HEK293 (cell line): ENCODE data around the gene LDLRAD3.

Source experiments
- CTCF ChIA-PET: fragments of 350-600 bp; formaldehyde crosslinking; extraction: SDS; loops from one replicate; lab custom pipeline; 2021; ENCODE audit warnings: antibody characterized with exemption; lab: Yijun Ruan, JAX
- POLR2A ChIA-PET: fragments of 300-600 bp; formaldehyde crosslinking; extraction: SDS; loops from one replicate; lab custom pipeline; 2020; ENCODE audit warnings: antibody characterized with exemption, inconsistent platforms; lab: Yijun Ruan, JAX
- H3K27ac ChIP-seq: fragments of 200-500 bp; sonication (Bioruptor generic); 2 replicates; pipeline ENCODE4 v1.5.1; 2014; ENCODE audit warnings: low read depth, low read length, control low read depth, inconsistent platforms; ENCODE audit errors: extremely low read depth
- H3K36me3 ChIP-seq, 2 experiments: fragments of 200-500 bp in 1 of 2; sonication (Bioruptor generic) in 1 of 2; 1 replicate in 1 of 2; 2 replicates in 1 of 2; pipeline ENCODE4 v1.5.1; 2014 to 2017; ENCODE audit warnings: inconsistent platforms in 2 of 2, low read length in 2 of 2; ENCODE audit not compliant: control insufficient read depth in 2 of 2, insufficient read depth in 1 of 2
- H3K4me1 ChIP-seq: fragments of 200-500 bp; sonication (Bioruptor generic); 2 replicates; pipeline ENCODE4 v1.5.1; 2014; ENCODE audit warnings: mild to moderate bottlenecking, low read length, inconsistent platforms; ENCODE audit not compliant: control insufficient read depth, insufficient read depth
- H3K4me3 ChIP-seq: 2 replicates; pipeline ENCODE4 v1.5.1; 2011; ENCODE audit warnings: low read depth, mild to moderate bottlenecking, control low read depth, low read length, moderate library complexity
- H3K9me3 ChIP-seq: fragments of 200-500 bp; sonication (Bioruptor generic); 2 replicates; pipeline ENCODE4 v1.5.1; 2014; ENCODE audit warnings: low read depth, low read length, inconsistent platforms; ENCODE audit not compliant: control insufficient read depth, insufficient read depth
- BCL6B ChIP-seq: fragments of 450-650 bp; formaldehyde crosslinking; IDR thresholded peaks from 2 replicates; pipeline ENCODE4 v1.5.1; 2017; ENCODE audit warnings: missing biosample characterization, missing genetic modification characterization
- FEZF1 ChIP-seq: fragments of 450-650 bp; formaldehyde crosslinking; IDR thresholded peaks from 2 replicates; pipeline ENCODE4 v1.5.1; 2016; ENCODE audit warnings: missing biosample characterization, missing genetic modification characterization
- HOXC10 ChIP-seq: sonication (generic); formaldehyde crosslinking; IDR thresholded peaks from 2 replicates; pipeline ENCODE4 v1.8.1; 2023; ENCODE audit warnings: mild to moderate bottlenecking, missing genetic modification reagents
- KLF1 ChIP-seq: fragments of 450-650 bp; formaldehyde crosslinking; IDR thresholded peaks from 2 replicates; pipeline ENCODE4 v1.5.1; 2016; ENCODE audit warnings: missing biosample characterization, missing genetic modification characterization
- KLF8 ChIP-seq: fragments of 450-650 bp; formaldehyde crosslinking; IDR thresholded peaks from 2 replicates; pipeline ENCODE4 v1.5.1; 2016; ENCODE audit warnings: missing biosample characterization, missing genetic modification characterization
- PRDM6 ChIP-seq: fragments of 450-650 bp; formaldehyde crosslinking; IDR thresholded peaks from 2 replicates; pipeline ENCODE4 v1.5.1; 2017; ENCODE audit warnings: missing biosample characterization, missing genetic modification characterization
- SP2 ChIP-seq: fragments of 450-650 bp; formaldehyde crosslinking; IDR thresholded peaks from 2 replicates; pipeline ENCODE4 v1.5.1; 2016; ENCODE audit warnings: missing biosample characterization, missing genetic modification characterization
- ZNF114 ChIP-seq: fragments of 450-650 bp; formaldehyde crosslinking; IDR thresholded peaks from 2 replicates; pipeline ENCODE4 v1.5.0; 2017; ENCODE audit warnings: missing biosample characterization, missing genetic modification characterization
- ZNF138 ChIP-seq: fragments of 450-650 bp; formaldehyde crosslinking; IDR thresholded peaks from 2 replicates; pipeline ENCODE4 v1.5.1; 2016; ENCODE audit warnings: missing biosample characterization, missing genetic modification characterization, borderline replicate concordance
- ZNF140 ChIP-seq: fragments of 450-650 bp; formaldehyde crosslinking; IDR thresholded peaks from 2 replicates; pipeline ENCODE4 v1.5.1; 2016; ENCODE audit warnings: missing biosample characterization, missing genetic modification characterization
- ZNF146 ChIP-seq: fragments of 450-650 bp; formaldehyde crosslinking; IDR thresholded peaks from 2 replicates; pipeline ENCODE4 v1.5.1; 2016; ENCODE audit warnings: missing biosample characterization, missing genetic modification characterization
- ZNF157 ChIP-seq: fragments of 450-650 bp; formaldehyde crosslinking; IDR thresholded peaks from 2 replicates; pipeline ENCODE4 v1.5.1; 2016; ENCODE audit warnings: missing biosample characterization, missing genetic modification characterization
- ZNF175 ChIP-seq: fragments of 450-650 bp; formaldehyde crosslinking; IDR thresholded peaks from 2 replicates; pipeline ENCODE4 v1.5.1; 2016; ENCODE audit warnings: missing biosample characterization, missing genetic modification characterization
- ZNF19 ChIP-seq: fragments of 450-650 bp; formaldehyde crosslinking; IDR thresholded peaks from 2 replicates; pipeline ENCODE4; 2016; ENCODE audit warnings: missing biosample characterization, missing genetic modification characterization, low read depth
- ZNF274 ChIP-seq, 2 experiments: fragments of 200-500 bp in 1 of 2; fragments of 450-650 bp in 1 of 2; sonication (Bioruptor generic) in 1 of 2; formaldehyde crosslinking in 1 of 2; IDR thresholded peaks; 2 replicates each; pipeline versions ENCODE4 v1.5.1 to v1.6.1; 2014 to 2016; ENCODE audit warnings: borderline replicate concordance in 1 of 2, inconsistent platforms in 1 of 2, low read length in 1 of 2, missing biosample characterization in 1 of 2, missing genetic modification characterization in 1 of 2
- ZNF302 ChIP-seq: fragments of 450-650 bp; formaldehyde crosslinking; IDR thresholded peaks from 2 replicates; pipeline ENCODE4 v1.5.1; 2016; ENCODE audit warnings: missing biosample characterization, missing genetic modification characterization, low read depth
- ZNF324 ChIP-seq: fragments of 450-650 bp; formaldehyde crosslinking; IDR thresholded peaks from 2 replicates; pipeline ENCODE4 v1.5.1; 2016; ENCODE audit warnings: missing biosample characterization, missing genetic modification characterization
- ZNF335 ChIP-seq: fragments of 450-650 bp; formaldehyde crosslinking; conservative IDR thresholded peaks from 2 replicates; pipeline ENCODE4 v1.5.1; 2016; ENCODE audit warnings: missing biosample characterization, missing genetic modification characterization
- ZNF426 ChIP-seq: fragments of 450-650 bp; formaldehyde crosslinking; IDR thresholded peaks from 2 replicates; pipeline ENCODE4 v1.5.1; 2017; ENCODE audit warnings: missing biosample characterization, missing genetic modification characterization, mild to moderate bottlenecking, inconsistent platforms, moderate library complexity
- ZNF510 ChIP-seq: fragments of 450-650 bp; formaldehyde crosslinking; IDR thresholded peaks from 2 replicates; pipeline ENCODE4 v1.5.1; 2018; ENCODE audit warnings: mild to moderate bottlenecking, missing genetic modification characterization, missing biosample characterization; ENCODE audit not compliant: insufficient replicate concordance
- ZNF555 ChIP-seq: fragments of 450-650 bp; formaldehyde crosslinking; conservative IDR thresholded peaks from 2 replicates; pipeline ENCODE4 v1.5.1; 2017; ENCODE audit warnings: missing biosample characterization, mild to moderate bottlenecking, missing genetic modification characterization, inconsistent platforms
- ZNF561 ChIP-seq: fragments of 450-650 bp; IDR thresholded peaks from 2 replicates; pipeline ENCODE4 v1.5.1; 2018; ENCODE audit warnings: missing biosample characterization, missing genetic modification characterization, borderline replicate concordance
- ZNF830 ChIP-seq: fragments of 450-650 bp; IDR thresholded peaks from 2 replicates; pipeline ENCODE4 v1.5.0; 2018; ENCODE audit warnings: missing biosample characterization, missing genetic modification characterization, low read depth, mild to moderate bottlenecking, moderate library complexity
- TF ChIP-seq, protein P1 (sequence below): fragments of 450-650 bp; formaldehyde crosslinking; IDR thresholded peaks from 2 replicates; pipeline ENCODE4 v1.5.1; 2017; ENCODE audit warnings: missing biosample characterization, missing genetic modification characterization
- TF ChIP-seq, protein P2 (sequence below): IDR thresholded peaks from 2 replicates; pipeline ENCODE4 v1.6.1; 2011; ENCODE audit warnings: mild to moderate bottlenecking, low read depth, low read length, borderline replicate concordance
- TF ChIP-seq, protein P3 (sequence below): fragments of 450-650 bp; formaldehyde crosslinking; IDR thresholded peaks from 2 replicates; pipeline ENCODE4 v1.5.1; 2016; ENCODE audit warnings: missing biosample characterization, missing genetic modification characterization

LDLRAD3 gene

DNA sequence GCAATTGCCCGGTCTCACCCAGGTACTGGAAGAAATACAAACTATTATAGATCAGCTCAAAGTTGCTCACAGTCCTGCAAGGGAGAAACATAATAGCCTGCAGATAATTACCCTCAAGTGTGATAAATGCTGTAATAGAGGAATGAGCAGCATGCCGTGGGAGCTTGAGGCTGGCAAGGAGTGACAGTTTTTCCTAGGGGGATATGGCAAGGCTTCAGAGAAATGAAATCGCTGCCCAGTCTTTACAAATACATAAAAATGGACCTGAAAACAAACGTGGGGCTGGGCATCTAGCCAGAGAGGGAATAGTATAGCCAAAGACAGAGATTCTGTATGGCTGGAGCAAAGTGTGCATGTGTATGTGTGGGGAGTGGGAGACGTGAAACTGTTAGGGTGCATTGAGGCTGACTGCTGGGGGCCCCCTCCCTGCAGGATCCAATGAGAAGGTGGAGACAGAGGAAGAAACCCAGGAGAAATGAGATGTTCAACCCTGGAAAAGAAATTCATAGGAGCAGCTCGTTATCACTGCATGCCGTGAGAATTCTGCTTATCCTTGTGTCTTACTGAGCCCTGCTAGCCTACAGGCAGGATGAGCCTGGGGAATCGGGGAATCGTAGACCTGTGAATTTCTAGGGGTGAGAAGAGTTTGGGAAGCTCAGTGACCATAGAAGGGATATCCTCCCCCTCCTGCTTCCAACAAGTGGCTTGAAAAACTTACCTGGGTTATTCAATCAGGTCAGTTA lies 167.0 kb downstream of the LDLRAD3 start (continued):
- TF ChIP-seq BCL6B (tag by site-specific recombination) = no peak
- TF ChIP-seq ZNF274 (IDR thresholded peaks at IDR 0.05; ENCODE audit: low read length) = no peak
- no peak for TF ChIP-seq ZNF274 (tag by site-specific recombination; IDR thresholded peaks at IDR 0.05; ENCODE audit: borderline replicate concordance)
- TF ChIP-seq ZNF114 (tag by site-specific recombination) = no peak
- TF ChIP-seq ZNF830 (tag by site-specific recombination) = no peak
- TF ChIP-seq ZNF324 (tag by site-specific recombination) = no peak
- TF ChIP-seq ZNF157 = no peak
- TF ChIP-seq ZNF175 (tag by site-specific recombination) = no peak
- TF ChIP-seq, protein P1, sequence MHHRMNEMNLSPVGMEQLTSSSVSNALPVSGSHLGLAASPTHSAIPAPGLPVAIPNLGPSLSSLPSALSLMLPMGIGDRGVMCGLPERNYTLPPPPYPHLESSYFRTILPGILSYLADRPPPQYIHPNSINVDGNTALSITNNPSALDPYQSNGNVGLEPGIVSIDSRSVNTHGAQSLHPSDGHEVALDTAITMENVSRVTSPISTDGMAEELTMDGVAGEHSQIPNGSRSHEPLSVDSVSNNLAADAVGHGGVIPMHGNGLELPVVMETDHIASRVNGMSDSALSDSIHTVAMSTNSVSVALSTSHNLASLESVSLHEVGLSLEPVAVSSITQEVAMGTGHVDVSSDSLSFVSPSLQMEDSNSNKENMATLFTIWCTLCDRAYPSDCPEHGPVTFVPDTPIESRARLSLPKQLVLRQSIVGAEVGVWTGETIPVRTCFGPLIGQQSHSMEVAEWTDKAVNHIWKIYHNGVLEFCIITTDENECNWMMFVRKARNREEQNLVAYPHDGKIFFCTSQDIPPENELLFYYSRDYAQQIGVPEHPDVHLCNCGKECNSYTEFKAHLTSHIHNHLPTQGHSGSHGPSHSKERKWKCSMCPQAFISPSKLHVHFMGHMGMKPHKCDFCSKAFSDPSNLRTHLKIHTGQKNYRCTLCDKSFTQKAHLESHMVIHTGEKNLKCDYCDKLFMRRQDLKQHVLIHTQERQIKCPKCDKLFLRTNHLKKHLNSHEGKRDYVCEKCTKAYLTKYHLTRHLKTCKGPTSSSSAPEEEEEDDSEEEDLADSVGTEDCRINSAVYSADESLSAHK (tag by site-specific recombination) = peak; percentile 54; the same call in 1 of the 2 replicates
- TF ChIP-seq ZNF510 (tag by site-specific recombination) = no peak
- TF ChIP-seq FEZF1 (tag by site-specific recombination) = peak; percentile 39; the same call in 1 of the 2 replicates
- TF ChIP-seq SP2 (tag by site-specific recombination) = no peak
- no peak for TF ChIP-seq ZNF302 (tag by site-specific recombination)
- peak; percentile 38; the same call in 1 of the 2 replicates for TF ChIP-seq PRDM6
- no peak for TF ChIP-seq KLF8
- TF ChIP-seq ZNF140 (tag by site-specific recombination) = no peak
- TF ChIP-seq ZNF138 (tag by site-specific recombination) = no peak
- no peak for TF ChIP-seq ZNF335

GRCh38 chr11:36114095-36114494 lies 170.2 kb downstream of the LDLRAD3 start:
- Histone ChIP-seq H3K4me3 (no peak overlapping the region), H3K36me3 (no peaks in the 10 kb centered on the region), H3K4me1 (peaks cover 2% of the 10 kb centered on the region; the same call in 1 of the 2 replicates), H3K27ac (no peak overlapping the region), H3K9me3 (no peaks in the 10 kb centered on the region)
- POLR2A ChIA-PET = no interaction called here
- CTCF ChIA-PET = no interaction called here
- TF ChIP-seq SP2 (tag by site-specific recombination) (no peak), HOXC10 (CRISPR knock-in tag) (no peak), ZNF426 (no peak), KLF1 (no peak), ZNF561 (tag by site-specific recombination) (no peak), ZNF19 (no peak), ZNF555 (tag by site-specific recombination) (no peak), ZNF146 (tag by site-specific recombination) (no peak), BCL6B (tag by site-specific recombination) (no peak)
- TF ChIP-seq, protein P2, sequence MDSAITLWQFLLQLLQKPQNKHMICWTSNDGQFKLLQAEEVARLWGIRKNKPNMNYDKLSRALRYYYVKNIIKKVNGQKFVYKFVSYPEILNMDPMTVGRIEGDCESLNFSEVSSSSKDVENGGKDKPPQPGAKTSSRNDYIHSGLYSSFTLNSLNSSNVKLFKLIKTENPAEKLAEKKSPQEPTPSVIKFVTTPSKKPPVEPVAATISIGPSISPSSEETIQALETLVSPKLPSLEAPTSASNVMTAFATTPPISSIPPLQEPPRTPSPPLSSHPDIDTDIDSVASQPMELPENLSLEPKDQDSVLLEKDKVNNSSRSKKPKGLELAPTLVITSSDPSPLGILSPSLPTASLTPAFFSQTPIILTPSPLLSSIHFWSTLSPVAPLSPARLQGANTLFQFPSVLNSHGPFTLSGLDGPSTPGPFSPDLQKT = no peak
- TF ChIP-seq, protein P3, sequence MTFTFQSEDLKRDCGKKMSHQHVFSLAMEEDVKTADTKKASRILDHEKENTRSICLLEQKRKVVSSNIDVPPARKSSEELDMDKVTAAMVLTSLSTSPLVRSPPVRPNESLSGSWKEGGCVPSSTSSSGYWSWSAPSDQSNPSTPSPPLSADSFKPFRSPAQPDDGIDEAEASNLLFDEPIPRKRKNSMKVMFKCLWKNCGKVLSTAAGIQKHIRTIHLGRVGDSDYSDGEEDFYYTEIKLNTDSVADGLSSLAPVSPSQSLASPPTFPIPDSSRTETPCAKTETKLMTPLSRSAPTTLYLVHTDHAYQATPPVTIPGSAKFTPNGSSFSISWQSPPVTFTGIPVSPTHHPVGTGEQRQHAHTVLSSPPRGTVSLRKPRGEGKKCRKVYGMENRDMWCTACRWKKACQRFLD (tag by site-specific recombination) = no peak
